Femur (tissue), 1 donor: ENCODE data around the gene CKAP5.

Source experiments
- DNase-seq: peaks from one replicate; pipeline ENCODE4 v3.0.0-alpha.2; 2017

The CKAP5 gene

GRCh38 chr11:46845740-46846509 is at the start of gene CKAP5:
TSS of gene CKAP5 (minus strand) at chr11:46846280. CDS start at chr11:46821231, 25,049 bp downstream.
- DNase-seq = peak; percentile 94

- DNase-seq = peak; percentile 69
These were observed 49.7 kb upstream of the CKAP5 start for GRCh38 chr11:46895821-46896220.

GRCh38 chr11:46894961-46895360 is 48.9 kb upstream of the CKAP5 start:
- DNase-seq = no peak

- DNase-seq = no peak
These were observed 48.4 kb upstream of the CKAP5 start for GRCh38 chr11:46894506-46894905.

GRCh38 chr11:46892838-46893237 is 46.8 kb upstream of the CKAP5 start:
- DNase-seq = no peak

GRCh38 chr11:46892109-46892508 is 46.0 kb upstream of the CKAP5 start:
- DNase-seq = no peak

- DNase-seq = no peak
These were observed 44.6 kb upstream of the CKAP5 start for GRCh38 chr11:46890665-46891064.

GRCh38 chr11:46889689-46890475 is 43.8 kb upstream of the CKAP5 start:
- peak; percentile 80 for DNase-seq

GRCh38 chr11:46889251-46889650 is 43.2 kb upstream of the CKAP5 start:
- DNase-seq = no peak

GRCh38 chr11:46888636-46889035 is 42.6 kb upstream of the CKAP5 start:
- DNase-seq = no peak

- DNase-seq = no peak
These were observed 40.1 kb upstream of the CKAP5 start for GRCh38 chr11:46886211-46886610.

- no peak for DNase-seq
These were observed 33.0 kb upstream of the CKAP5 start for GRCh38 chr11:46879056-46879585.

GRCh38 chr11:46877580-46877979 is 31.5 kb upstream of the CKAP5 start:
- no peak for DNase-seq

GRCh38 chr11:46876471-46876870 is 30.4 kb upstream of the CKAP5 start:
- DNase-seq = no peak

- DNase-seq = no peak
These were observed 28.5 kb upstream of the CKAP5 start for GRCh38 chr11:46874586-46874985.

GRCh38 chr11:46868912-46869311 is 22.8 kb upstream of the CKAP5 start:
- DNase-seq = no peak

GRCh38 chr11:46865340-46865739 is 19.3 kb upstream of the CKAP5 start:
- DNase-seq = no peak

GRCh38 chr11:46860218-46860617 is 14.1 kb upstream of the CKAP5 start:
- DNase-seq = no peak

- DNase-seq = no peak
These were observed 13.0 kb upstream of the CKAP5 start for GRCh38 chr11:46858920-46859546.

GRCh38 chr11:46857666-46858065 is 11.6 kb upstream of the CKAP5 start:
- DNase-seq = no peak

- DNase-seq = no peak
These were observed 10.7 kb upstream of the CKAP5 start for GRCh38 chr11:46856605-46857343.

GRCh38 chr11:46855863-46856262 is 9.8 kb upstream of the CKAP5 start:
- no peak for DNase-seq

- no peak for DNase-seq
These were observed 9.1 kb upstream of the CKAP5 start for GRCh38 chr11:46855167-46855566.
